ENCODE measurements around the gene TOX3. TPM values are rescaled to one million over a fixed set of nuclear protein-coding genes. Genes with fewer than 3 reads are reported as not detected.

TOX3 gene
- total and polyA plus RNA-seq, 2 of the 8 experiments (the other 6 are each of a cell fraction or from before 2014, with no cell fraction given) = 16.7 to 31.2 TPM

DNA sequence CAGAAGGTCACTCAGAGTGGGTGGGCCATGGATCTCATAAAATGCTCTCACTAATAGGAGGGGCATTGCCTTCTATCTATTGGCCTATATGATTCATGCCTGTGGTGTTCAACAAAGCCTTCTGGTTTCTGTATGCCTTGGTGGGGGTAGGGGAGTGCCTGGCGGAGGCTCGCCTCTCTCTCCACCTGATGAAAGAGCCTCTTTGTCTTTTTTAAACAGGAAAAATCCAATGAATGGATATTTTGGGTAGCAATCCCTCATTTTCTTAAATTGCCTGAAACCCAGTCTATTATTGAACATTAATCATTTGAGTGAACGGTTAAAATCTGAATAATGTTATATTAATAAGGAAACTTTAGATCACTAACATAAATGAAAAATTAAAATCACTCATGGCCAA is 90.6 kb downstream of the TOX3 start:
- Histone ChIP-seq H3K27me3 (replicated peaks in 1 of 4; ENCODE audit: control insufficient read depth in 3 of 4, extremely low read depth in 1 of 4, insufficient read depth in 3 of 4, low read length in 3 of 4) (no peaks in the 10 kb centered on the region), H3K23ac (ENCODE audit: insufficient read length) (no peak overlapping the region), H3K18ac (ENCODE audit: extremely low read depth, low read length) (no peak overlapping the region), H3K4me2 (ENCODE audit: insufficient read depth in 1 of 2, low read depth in 2 of 2, low read length in 2 of 2) (no peak overlapping the region), H4K8ac (ENCODE audit: extremely low read depth, insufficient read depth, low read length) (no peak overlapping the region), H2BK15ac (ENCODE audit: low read length) (no peak overlapping the region), H3K4me1 (replicated peaks in 1 of 4; ENCODE audit: control insufficient read depth in 3 of 4, insufficient read depth in 4 of 4, low read length in 3 of 4) (peaks cover 1 to 8% (median 7%) of the 10 kb centered on the region in 4 experiments; a peak in 4 of 7 replicates), H2BK5ac (ENCODE audit: low read depth, low read length) (no peak overlapping the region), H3K4me3 (ENCODE audit: extremely low read depth in 1 of 4, insufficient read depth in 2 of 4, low read depth in 3 of 4, low read length in 4 of 4) (no peak overlapping the region), H3K27ac (ENCODE audit: low read depth, low read length) (no peak overlapping the region), H3K79me2 (ENCODE audit: control insufficient read depth in 1 of 2, insufficient read depth in 2 of 2, low read length in 2 of 2) (no peaks in the 10 kb centered on the region; a peak in 1 of 4 replicates), H3K9ac (replicated peaks in 1 of 4; ENCODE audit: extremely low read depth in 1 of 4, low read depth in 3 of 4, low read length in 3 of 4) (no peak overlapping the region), H2BK12ac (ENCODE audit: low read depth, low read length) (no peak overlapping the region), H2AFZ (ENCODE audit: low read length) (no peak overlapping the region), H3K79me1 (ENCODE audit: low read depth, low read length) (no peaks in the 10 kb centered on the region), H3K23me2 (ENCODE audit: low read depth, low read length) (no peaks in the 10 kb centered on the region), H2AK5ac (ENCODE audit: low read depth, low read length) (no peak overlapping the region), H3K9me3 (ENCODE audit: insufficient read depth in 2 of 2, low read depth in 1 of 2, low read length in 1 of 2) (no peaks in the 10 kb centered on the region), H3K36me3 (ENCODE audit: control insufficient read depth in 2 of 4, insufficient read depth in 4 of 4, low read length in 3 of 4) (peaks cover 0 to 8% (median 0%) of the 10 kb centered on the region in 4 experiments; a peak in 1 of 8 replicates), H2BK20ac (ENCODE audit: low read length) (no peak overlapping the region), H4K91ac (replicated peaks; ENCODE audit: insufficient read length, low read length) (no peak overlapping the region), H2BK120ac (replicated peaks; ENCODE audit: low read depth, low read length) (no peak overlapping the region), H3K4ac (replicated peaks; ENCODE audit: insufficient read length, low read depth, low read length) (no peak overlapping the region), H3K14ac (ENCODE audit: insufficient read length) (no peak overlapping the region), H4K20me1 (replicated peaks in 1 of 2; ENCODE audit: control insufficient read depth in 1 of 2, insufficient read depth in 2 of 2, low read length in 2 of 2) (no peaks in the 10 kb centered on the region), H3K56ac (replicated peaks; ENCODE audit: insufficient read length, low read depth, low read length) (no peak overlapping the region), H4K5ac (ENCODE audit: insufficient read length, low read depth, low read length) (no peak overlapping the region)
- WGBS, 2 experiments (ENCODE audit: extremely low coverage in 1 of 2, insufficient coverage in 1 of 2, insufficient read length in 1 of 2, insufficient replicate concordance in 2 of 2, low coverage in 1 of 2, low lambda C conversion rate in 2 of 2, missing lambda C conversion rate in 1 of 2) = 88% methylated on average over 3 of the region's 3 CpGs; no CpG with 5 or more reads in 1 of the 2 experiments
- ChIA-PET POLR2A (ENCODE audit: partially characterized antibody) (no interaction called here), CTCF (ENCODE audit: partially characterized antibody) (no interaction called here)
- no peak for FAIRE-seq
- DNase-seq (ENCODE audit: low read depth in 1 of 2, low spot score in 2 of 2) = no peak
- TF ChIP-seq HDAC6 (IDR thresholded peaks at IDR 0.05; ENCODE audit: low read depth, low read length) (no peak), SIX5 (IDR thresholded peaks at IDR 0.05; ENCODE audit: low read depth, low read length) (no peak), EZH2 (IDR thresholded peaks at IDR 0.05; ENCODE audit: low read depth, low read length, severe bottlenecking) (no peak), TEAD4 (IDR thresholded peaks at IDR 0.05; ENCODE audit: low read depth, low read length) (no peak), CEBPB (IDR thresholded peaks at IDR 0.05; ENCODE audit: low read depth, low read length) (no peak), SAP30 (IDR thresholded peaks at IDR 0.05; ENCODE audit: insufficient read depth, insufficient replicate concordance, low read length) (no peak), CTBP2 (IDR thresholded peaks at IDR 0.05; ENCODE audit: borderline replicate concordance, insufficient read depth, insufficient read length, low read length) (no peak), SIN3A (conservative IDR thresholded peaks at IDR 0.05 in 1 of 2, IDR thresholded peaks at IDR 0.05 in 1 of 2; ENCODE audit: low read depth in 1 of 2, low read length in 2 of 2) (no peak)
- TF ChIP-seq, protein P1, sequence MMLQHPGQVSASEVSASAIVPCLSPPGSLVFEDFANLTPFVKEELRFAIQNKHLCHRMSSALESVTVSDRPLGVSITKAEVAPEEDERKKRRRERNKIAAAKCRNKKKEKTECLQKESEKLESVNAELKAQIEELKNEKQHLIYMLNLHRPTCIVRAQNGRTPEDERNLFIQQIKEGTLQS (IDR thresholded peaks at IDR 0.05; ENCODE audit: insufficient read depth, low read depth, low read length) = no peak

All from H1 (cell line).